HUES64 (cell line): Measurements from ENCODE around the gene INTS4.
A peak's percentile ranks its signal among the peaks of the same experiment; 100 is the strongest.
"Not testable (repeated sequence)": the region's sequence is repeated elsewhere in the genome, so short reads cannot be mapped to it uniquely, and the experiment has no call there.

Source experiments
- H3K27ac ChIP-seq: 2 replicates; pipeline ENCODE4 v1.7.0; 2013; ENCODE audit warnings: low read depth, low read length, inconsistent platforms
- H3K27me3 ChIP-seq: 2 replicates; pipeline ENCODE4 v1.6.1; 2013; ENCODE audit warnings: mild to moderate bottlenecking, low read length; ENCODE audit not compliant: insufficient read depth
- H3K36me3 ChIP-seq: 2 replicates; pipeline ENCODE4 v1.6.1; 2013; ENCODE audit warnings: mild to moderate bottlenecking, low read length; ENCODE audit not compliant: insufficient read depth
- H3K4me1 ChIP-seq: 2 replicates; pipeline ENCODE4 v1.6.1; 2013; ENCODE audit warnings: mild to moderate bottlenecking, low read length, moderate library complexity; ENCODE audit not compliant: insufficient read depth
- H3K4me3 ChIP-seq: 2 replicates; pipeline ENCODE4 v1.5.1; 2013; ENCODE audit warnings: mild to moderate bottlenecking, low read length, moderate library complexity
- H3K9ac ChIP-seq: 2 replicates; pipeline ENCODE4 v1.6.1; 2013; ENCODE audit warnings: mild to moderate bottlenecking, low read depth, low read length
- H3K9me3 ChIP-seq: 2 replicates; pipeline ENCODE4 v1.6.1; 2013; ENCODE audit warnings: low read depth, low read length; ENCODE audit not compliant: insufficient read depth
- WGBS: fragments of 150-250, 120-280 bp; methylation state at CpG from one replicate; pipeline ENCODE4 v1.1.7; 2013; ENCODE audit warnings: missing lambda C conversion rate; 5-methylcytosine and 5-hydroxymethylcytosine counted together

The INTS4 gene

DNA sequence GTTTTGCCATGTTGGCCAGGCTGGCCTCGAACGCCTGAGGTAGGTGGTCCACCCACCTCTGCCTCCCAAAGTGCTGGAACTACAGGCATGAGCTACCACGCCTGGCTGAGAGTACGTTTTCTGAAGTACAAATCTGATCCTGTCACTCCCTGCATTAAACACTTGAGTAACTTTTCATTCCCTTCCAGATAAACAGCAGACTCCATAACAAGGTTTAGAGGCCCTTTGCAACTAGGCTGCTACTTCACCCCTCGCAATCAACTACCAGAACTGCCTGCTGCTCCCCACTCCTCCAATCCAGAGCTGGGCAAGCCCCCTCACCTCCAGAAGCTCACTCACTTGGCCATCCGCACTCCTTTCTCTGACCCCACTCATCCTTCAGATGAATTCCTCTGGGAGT is 27.1 kb upstream of the INTS4 start:
- 0 out of 2 replicates have a peak overlapping the region, but pooled peaks have one; percentile 71 for H3K9ac ChIP-seq
- no peaks in the 10 kb centered on the region for H3K4me1 ChIP-seq
- no peak overlapping the region for H3K27ac ChIP-seq
- H3K4me3 ChIP-seq = no peak overlapping the region; the same call in 1 of the 2 replicates
- no peaks in the 10 kb centered on the region for H3K27me3 ChIP-seq
- 91% methylated on average over 6 of the region's 6 CpGs for WGBS
- peaks cover 4% of the 10 kb centered on the region for H3K36me3 ChIP-seq
- H3K9me3 ChIP-seq = no peaks in the 10 kb centered on the region

DNA sequence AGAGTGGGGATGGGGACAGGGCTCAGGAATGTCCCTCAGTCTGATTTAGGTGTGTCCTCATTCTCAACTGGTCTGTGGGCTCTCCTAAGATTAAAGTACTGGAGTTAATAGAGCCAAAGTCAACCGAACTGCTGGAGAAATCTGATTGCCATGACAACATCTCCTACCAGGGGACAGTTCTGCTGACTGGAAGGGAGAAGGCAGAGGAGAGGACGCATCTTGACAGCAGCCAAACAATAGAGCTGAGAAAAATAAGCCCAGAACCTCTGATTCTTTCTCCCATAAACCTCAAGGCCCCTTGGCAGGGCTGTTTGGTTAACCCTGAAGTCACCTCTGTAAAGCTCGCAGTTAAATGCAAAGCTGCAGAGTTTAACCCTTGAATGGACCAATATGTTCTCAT is 25.8 kb upstream of the INTS4 start:
- WGBS = 32% methylated on average over 3 of the region's 3 CpGs
- Histone ChIP-seq H3K36me3 (peaks cover 17% of the 10 kb centered on the region), H3K9ac (no peak overlapping the region), H3K4me1 (no peaks in the 10 kb centered on the region), H3K4me3 (no peak overlapping the region), H3K27me3 (no peaks in the 10 kb centered on the region), H3K9me3 (no peaks in the 10 kb centered on the region), H3K27ac (no peak overlapping the region)

DNA sequence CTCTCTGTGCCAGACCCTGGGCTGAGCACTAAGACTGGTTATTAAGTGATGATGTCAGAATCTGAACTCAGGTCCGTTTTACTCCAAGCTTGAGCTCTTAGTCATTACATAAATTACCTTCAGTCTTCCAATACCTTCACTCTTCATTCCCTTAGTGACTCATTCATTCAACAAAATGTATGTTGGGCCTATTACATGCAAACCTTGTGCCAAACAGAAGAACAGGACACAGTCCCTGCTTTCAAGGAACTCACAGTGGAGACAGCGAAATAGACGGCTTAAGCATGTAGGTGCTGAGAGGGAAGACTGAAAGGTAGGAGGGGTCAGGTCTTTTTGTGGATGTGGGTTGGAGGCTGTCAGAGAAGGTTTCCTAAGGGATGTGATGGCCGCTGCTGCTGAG is 25.3 kb upstream of the INTS4 start:
- Histone ChIP-seq H3K36me3 (peaks cover 17% of the 10 kb centered on the region), H3K9ac (no peak overlapping the region), H3K27me3 (no peaks in the 10 kb centered on the region), H3K27ac (no peak overlapping the region), H3K4me3 (no peak overlapping the region), H3K4me1 (no peaks in the 10 kb centered on the region), H3K9me3 (no peaks in the 10 kb centered on the region)
- 62% methylated on average over 4 of the region's 4 CpGs for WGBS

DNA sequence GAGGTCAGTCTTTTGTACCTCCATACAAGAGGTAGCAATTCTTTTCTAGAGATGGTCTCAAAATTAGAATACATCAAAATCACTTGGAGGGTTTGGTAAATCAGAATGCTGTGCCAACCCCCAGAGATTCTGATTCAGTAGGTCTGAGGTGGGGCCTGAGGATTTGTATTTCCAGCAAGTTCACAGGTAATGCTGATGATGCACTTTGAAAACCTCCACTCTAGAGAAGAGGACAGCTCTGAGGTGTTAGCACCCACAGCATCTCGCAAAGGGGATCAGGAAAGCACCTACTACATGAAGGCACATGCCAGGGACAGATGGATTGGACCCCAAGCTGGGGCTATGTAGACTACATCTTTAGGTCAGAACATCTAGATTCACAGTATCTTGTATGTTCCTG is 21.4 kb upstream of the INTS4 start:
- peaks cover 17% of the 10 kb centered on the region for H3K36me3 ChIP-seq
- H3K27me3 ChIP-seq = no peaks in the 10 kb centered on the region
- H3K27ac ChIP-seq = no peak overlapping the region
- 95% methylated on average over 1 of the region's 1 CpG for WGBS
- no peaks in the 10 kb centered on the region for H3K4me1 ChIP-seq
- H3K9me3 ChIP-seq = no peaks in the 10 kb centered on the region
- no peak overlapping the region for H3K4me3 ChIP-seq
- no peak overlapping the region for H3K9ac ChIP-seq

DNA sequence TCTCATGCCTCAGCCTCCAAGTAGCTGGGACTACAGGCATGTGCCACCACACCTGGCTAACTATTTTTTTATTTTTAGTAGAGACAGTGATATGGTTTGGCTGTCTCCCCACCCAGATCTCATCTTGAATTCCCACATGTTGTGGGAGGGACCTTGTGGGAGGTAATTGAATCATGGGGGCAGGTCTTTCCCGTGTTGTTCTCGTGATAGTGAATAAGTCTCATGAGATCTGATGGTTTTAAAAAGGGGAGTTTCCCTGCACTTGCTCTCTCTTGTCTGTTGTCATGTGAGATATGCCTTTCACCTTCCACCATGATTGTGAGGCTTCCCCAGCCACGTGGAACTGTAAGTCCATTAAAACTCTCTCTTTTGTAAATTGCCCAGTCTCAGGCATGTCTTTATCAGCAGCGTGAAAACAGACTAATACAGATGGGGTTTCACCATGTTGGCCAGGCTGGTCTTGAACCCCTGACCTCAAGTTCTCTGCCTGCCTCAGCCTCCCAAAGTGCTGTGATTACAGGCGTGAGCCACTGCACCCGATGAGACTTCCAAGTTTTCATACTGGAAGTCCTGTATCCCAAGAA is 20.6 kb upstream of the INTS4 start:
- H3K9me3 ChIP-seq, H3K9ac ChIP-seq, H3K27me3 ChIP-seq, H3K4me1 ChIP-seq, H3K4me3 ChIP-seq, H3K27ac ChIP-seq: not testable (repeated sequence)
- H3K36me3 ChIP-seq = peaks cover 17% of the 10 kb centered on the region
- WGBS = 89% methylated on average over 6 of the region's 6 CpGs

DNA sequence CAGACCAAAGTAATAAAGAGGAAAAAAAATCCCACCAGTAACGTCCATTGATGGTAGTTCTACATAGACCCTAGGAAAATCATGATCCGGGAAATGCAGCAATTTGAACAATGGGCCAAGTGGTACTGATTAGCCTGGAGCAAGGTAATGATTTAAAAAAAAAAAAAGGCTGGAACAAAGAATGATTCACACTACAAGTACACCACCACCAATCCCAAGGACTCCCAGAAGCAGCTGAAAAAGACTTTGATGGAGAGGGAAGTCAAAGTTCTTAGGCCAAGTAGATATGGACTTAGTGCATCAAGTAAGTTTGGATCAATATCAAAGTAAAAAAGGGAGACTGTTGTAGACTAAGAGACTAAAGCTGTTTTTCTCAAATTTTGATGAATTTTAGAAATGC is 16.8 kb upstream of the INTS4 start:
- H3K9ac ChIP-seq = no peak overlapping the region
- WGBS = 89% methylated on average over 2 of the region's 2 CpGs

DNA sequence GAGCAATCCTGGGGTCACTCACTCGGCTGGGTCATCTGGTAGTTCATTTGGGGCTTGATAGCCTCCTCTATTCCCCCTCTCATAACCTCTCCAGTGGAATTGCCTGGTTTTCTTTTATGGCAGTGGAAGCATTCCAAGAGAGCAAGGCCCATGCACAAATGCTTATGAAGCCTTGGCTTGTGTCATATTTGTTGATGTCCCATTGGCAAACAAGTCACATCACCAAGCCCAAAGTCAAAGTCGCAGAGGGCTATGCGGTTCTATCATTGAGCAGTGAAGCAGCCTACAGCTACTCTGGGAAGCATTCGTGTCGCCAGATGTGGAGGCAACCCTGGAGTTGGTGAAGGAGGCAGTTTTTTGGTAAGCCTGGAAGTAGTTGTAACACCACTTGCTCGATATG is 16.3 kb upstream of the INTS4 start:
- no peaks in the 10 kb centered on the region for H3K9me3 ChIP-seq
- no peak overlapping the region for H3K4me3 ChIP-seq
- WGBS = 90% methylated on average over 5 of the region's 6 CpGs
- H3K4me1 ChIP-seq = no peaks in the 10 kb centered on the region
- H3K27me3 ChIP-seq = no peaks in the 10 kb centered on the region
- peaks cover 5% of the 10 kb centered on the region; the same call in 1 of the 2 replicates for H3K36me3 ChIP-seq
- no peak overlapping the region for H3K9ac ChIP-seq
- H3K27ac ChIP-seq = no peak overlapping the region

More for the DNA sequence above, 16.8 kb upstream of the INTS4 start:
- H3K27ac ChIP-seq = no peak overlapping the region
- H3K36me3 ChIP-seq = peaks cover 10% of the 10 kb centered on the region
- no peaks in the 10 kb centered on the region for H3K4me1 ChIP-seq
- no peaks in the 10 kb centered on the region for H3K9me3 ChIP-seq
- no peak overlapping the region for H3K4me3 ChIP-seq
- no peaks in the 10 kb centered on the region for H3K27me3 ChIP-seq

DNA sequence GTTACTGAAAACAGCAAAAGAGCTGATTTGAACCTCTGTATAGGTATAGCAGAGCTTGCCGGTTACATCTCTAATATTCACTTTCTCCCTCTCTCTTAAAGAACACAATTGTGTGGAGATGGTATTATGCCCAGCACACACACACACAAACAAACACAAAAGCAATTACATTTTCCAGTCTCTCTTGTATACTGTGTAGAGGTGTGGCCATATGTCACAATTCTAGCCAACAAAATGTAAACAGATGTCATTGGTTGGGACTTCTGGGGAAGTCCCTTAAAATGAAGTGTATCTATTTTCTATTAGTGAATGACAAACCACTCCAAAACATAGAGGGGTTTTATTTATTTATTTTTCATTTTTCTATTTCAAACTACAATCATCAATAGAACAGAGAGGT is 15.8 kb upstream of the INTS4 start:
- Histone ChIP-seq H3K27ac (no peak overlapping the region), H3K4me3 (no peak overlapping the region), H3K36me3 (0 out of 2 replicates have a peak, but pooled peaks cover under 1% of the 10 kb centered on the region), H3K9me3 (no peaks in the 10 kb centered on the region), H3K9ac (no peak overlapping the region), H3K4me1 (no peaks in the 10 kb centered on the region), H3K27me3 (no peaks in the 10 kb centered on the region)
- no CpG with 5 or more reads among the region's 1 CpG for WGBS

DNA sequence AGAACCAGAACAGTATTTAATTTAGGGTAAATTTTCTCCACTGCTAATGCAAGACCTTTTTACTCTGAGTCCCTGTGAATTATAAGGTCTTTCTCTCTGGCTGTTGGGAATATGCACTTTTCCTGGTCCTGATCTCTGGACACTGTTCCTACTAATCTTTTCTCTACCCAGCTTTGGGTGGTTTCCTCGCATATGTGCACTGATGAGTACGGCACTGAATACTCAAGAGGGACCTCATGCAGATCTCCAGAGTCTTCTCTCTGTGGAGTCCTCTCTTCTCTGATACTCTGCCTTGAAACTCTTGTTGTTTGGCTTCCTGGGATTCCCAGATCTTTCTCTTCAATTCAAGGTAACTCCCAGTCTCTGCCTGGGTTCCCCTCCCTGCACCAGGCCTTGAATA is 14.6 kb upstream of the INTS4 start:
- Histone ChIP-seq H3K36me3 (no peaks in the 10 kb centered on the region), H3K4me1 (no peaks in the 10 kb centered on the region), H3K9me3 (no peaks in the 10 kb centered on the region), H3K9ac (no peak overlapping the region), H3K27ac (no peak overlapping the region), H3K27me3 (no peaks in the 10 kb centered on the region), H3K4me3 (no peak overlapping the region)
- WGBS = 92% methylated on average over 2 of the region's 2 CpGs

DNA sequence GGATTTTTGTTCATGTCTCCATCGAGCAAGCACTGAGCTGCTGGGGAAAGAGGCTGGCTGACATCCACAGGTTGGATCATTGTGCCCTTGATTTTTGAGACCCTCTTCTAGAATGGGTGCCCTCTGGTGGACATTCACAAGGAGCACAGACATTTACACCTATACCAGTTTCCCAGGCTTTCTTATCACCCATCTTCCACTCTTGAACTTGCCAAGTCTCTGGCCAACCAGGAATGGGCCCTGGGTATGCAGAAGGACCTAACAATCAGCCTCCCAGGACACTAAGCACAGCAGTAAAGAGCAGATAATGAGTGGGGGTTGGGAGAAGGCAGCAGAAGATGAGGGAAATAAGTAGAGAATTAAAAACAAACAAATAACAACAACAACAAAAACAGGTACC is 5.7 kb upstream of the INTS4 start:
- no peak overlapping the region for H3K9ac ChIP-seq
- H3K36me3 ChIP-seq = no peaks in the 10 kb centered on the region
- no peaks in the 10 kb centered on the region for H3K9me3 ChIP-seq
- H3K4me3 ChIP-seq = no peak overlapping the region
- H3K4me1 ChIP-seq = peaks cover under 1% of the 10 kb centered on the region; the same call in 1 of the 2 replicates
- no peaks in the 10 kb centered on the region for H3K27me3 ChIP-seq
- 53% methylated on average over 1 of the region's 1 CpG for WGBS
- no peak overlapping the region for H3K27ac ChIP-seq

DNA sequence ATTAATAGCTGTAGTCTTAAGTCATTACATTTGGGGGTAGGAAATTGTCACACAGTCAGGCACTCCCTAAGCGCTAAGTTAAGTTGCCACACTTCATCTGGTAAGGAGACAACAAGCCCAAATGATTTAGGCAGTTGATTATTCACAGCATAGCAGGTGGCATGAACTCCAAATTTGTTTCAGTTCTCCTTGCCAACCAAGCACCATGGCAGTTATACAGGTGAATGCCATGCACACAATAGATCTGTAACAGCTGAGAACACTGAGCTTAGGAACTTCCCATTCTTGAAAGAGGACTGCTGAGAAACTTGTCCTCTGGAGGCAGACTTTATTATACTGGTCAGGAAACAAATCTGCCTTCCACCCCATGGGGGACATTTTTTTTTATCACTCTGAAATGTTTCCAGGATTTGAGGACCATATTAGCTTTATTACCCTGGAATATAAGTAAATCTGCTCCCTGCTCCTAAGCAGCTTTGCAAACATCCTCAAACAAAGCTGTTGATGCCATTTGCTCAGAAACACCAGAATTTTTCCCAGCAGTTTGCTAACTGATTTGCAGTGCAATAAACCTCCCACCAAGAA is 5.1 kb upstream of the INTS4 start:
- 98% methylated on average over 1 of the region's 1 CpG for WGBS
- H3K27me3 ChIP-seq = no peaks in the 10 kb centered on the region
- H3K9me3 ChIP-seq = no peaks in the 10 kb centered on the region
- no peak overlapping the region for H3K4me3 ChIP-seq
- H3K9ac ChIP-seq = no peak overlapping the region
- peaks cover 3% of the 10 kb centered on the region; the same call in 1 of the 2 replicates for H3K4me1 ChIP-seq
- no peaks in the 10 kb centered on the region for H3K36me3 ChIP-seq
- no peak overlapping the region for H3K27ac ChIP-seq

DNA sequence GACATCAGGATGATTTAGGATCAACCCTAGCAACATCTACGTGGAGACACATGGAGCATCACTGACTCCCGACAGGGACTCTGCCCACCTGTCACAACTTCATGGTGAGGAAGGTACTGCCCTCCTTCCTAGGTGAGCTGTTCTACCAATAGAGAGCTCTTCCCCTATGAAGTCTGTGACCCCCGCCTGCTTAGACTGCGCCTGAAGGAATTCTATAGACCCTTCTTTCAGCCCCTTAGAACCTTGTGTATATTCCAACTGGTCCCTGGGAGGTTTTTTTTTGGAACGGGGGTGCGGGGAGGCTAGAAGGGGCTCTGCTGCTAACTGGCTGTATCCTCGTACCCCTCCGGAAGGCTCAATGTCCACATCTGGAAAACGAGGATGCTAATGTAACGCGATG is 566 bp downstream of the INTS4 start:
- peak overlapping the region; percentile 98 for H3K4me3 ChIP-seq
- no peaks in the 10 kb centered on the region for H3K9me3 ChIP-seq
- 0 out of 2 replicates have a peak, but pooled peaks cover 9% of the 10 kb centered on the region for H3K4me1 ChIP-seq
- peaks cover 22% of the 10 kb centered on the region for H3K36me3 ChIP-seq
- H3K27ac ChIP-seq = peak overlapping the region; percentile 68
- no peaks in the 10 kb centered on the region for H3K27me3 ChIP-seq
- WGBS = 8% methylated on average over 11 of the region's 11 CpGs
- H3K9ac ChIP-seq = peak overlapping the region; percentile 91
